Stimulated activated CD4-positive, alpha-beta T cell treated with anti-CD3 and anti-CD28 coated beads, Interleukin-4, amount 100 ng/mL, for 4 hours (primary cell): ENCODE results near the gene PKD1L1.
"Not testable (repeated sequence)": the region's sequence is repeated elsewhere in the genome, so short reads cannot be mapped to it uniquely, and the experiment has no call there.

Experiments
- DNase-seq, 2 experiments: peaks; one replicate each; pipeline ENCODE4 v3.0.0-alpha.2; 2020

Gene PKD1L1

DNA sequence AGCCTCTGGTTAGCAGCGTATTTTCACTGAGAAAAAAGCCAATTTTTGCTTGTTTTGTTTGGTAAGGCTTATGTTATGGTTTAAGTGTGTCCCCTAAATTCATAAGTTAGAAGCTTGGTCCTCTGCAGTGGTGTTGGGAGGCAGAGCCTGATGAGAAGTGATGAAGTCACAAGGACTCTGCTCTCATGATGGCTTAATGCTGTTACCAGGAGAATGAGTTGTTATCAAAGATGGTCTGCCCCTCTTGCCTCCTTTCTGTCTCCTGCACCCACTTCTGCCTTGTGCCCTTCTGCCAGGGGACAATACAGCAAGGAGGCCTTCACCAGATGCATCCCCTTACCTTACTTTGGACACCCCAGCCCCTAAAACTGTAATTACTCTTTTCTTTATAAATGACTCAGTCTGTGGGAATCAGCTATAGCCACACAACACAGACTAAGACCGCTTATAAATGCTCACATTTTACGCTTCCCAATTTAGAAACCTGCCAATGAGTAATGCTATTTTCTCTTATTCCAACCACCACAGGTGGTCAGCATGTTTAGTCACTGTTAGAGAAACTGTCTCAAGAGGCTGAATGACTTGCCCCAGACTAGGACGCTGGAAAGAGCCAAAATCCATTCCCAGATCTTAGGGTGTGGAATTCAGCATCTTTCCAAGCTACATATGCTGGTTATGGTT, 6.1 kb upstream of the PKD1L1 start:
- no peak for DNase-seq

DNA sequence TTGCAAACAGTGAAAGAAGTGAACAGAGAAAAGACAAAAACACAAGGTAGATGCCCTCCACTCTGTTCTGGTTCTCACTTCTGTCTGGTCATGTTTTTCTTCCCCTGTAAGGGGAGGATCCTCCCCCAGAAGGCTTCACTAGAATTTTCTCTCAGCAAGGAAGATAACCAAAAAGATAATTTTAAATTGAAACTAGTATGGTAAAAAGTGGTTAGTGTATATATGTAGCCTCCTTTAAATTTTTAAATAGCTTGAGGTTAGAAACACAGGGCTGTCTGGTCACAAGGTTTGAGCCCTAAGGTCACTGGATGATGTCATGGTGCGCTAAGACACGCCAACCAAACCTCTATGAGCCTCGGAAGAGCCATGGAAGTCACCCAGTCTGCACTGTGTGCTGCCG, 5.6 kb upstream of the PKD1L1 start:
- no peak for DNase-seq

DNA sequence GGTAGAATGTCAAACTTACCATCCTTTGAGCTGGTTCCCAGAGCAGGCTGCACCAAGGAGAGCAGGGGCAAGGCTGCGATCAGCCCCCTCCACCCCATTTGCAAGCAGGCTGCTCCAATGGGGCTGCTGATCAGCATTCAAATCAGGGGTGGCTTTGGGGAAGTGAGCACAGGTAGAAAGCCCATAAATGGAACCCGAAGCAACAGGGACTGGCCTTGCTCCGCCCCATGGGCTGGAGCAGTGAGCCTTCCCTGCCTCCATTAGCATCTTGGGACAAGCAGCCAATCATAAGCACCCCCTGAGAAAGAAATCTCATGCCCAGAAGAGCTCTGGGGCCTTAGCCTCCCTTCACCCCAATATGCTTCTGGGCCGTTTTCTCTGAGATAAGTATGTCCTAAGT, 4.0 kb upstream of the PKD1L1 start:
- no peak for DNase-seq

DNA sequence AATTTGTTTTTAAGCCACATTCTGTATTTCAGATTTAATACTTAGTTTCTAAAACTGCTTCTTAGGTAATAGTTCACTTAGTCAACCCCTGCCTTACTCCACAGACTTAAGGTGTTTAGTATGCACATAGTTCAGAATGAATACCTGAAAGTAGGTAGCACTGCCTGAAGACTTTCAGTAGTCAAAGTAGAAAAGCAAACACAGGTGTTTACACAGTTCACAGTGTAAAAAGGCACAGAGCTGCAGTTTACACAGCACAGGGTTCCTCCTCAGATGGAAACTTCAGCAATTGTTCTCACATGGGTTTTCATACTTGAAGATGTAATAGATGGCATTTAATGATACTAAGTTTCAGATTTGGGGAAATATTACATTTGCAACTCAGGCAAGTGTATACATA, 3.1 kb upstream of the PKD1L1 start:
- no peak for DNase-seq

DNA sequence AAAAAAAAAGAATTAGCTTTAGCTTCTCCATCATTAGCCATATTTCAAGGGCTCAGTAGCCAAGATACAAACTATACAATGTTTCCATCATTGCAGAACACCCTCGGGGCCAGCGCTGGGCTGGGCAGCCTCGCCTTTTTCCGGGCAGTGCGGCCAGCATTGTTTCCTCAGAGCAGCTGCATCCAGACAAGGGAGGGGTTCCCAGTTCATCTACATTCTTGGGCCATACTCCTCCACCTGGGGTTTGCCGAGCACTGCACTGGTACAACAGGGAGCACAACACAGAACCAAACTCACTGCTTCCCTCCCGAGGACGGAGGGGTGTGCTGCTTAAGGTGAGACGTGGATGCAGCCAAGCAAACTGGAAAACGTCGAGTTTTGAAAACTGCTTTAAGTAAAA, 2.4 kb upstream of the PKD1L1 start:
- DNase-seq = no peak

DNA sequence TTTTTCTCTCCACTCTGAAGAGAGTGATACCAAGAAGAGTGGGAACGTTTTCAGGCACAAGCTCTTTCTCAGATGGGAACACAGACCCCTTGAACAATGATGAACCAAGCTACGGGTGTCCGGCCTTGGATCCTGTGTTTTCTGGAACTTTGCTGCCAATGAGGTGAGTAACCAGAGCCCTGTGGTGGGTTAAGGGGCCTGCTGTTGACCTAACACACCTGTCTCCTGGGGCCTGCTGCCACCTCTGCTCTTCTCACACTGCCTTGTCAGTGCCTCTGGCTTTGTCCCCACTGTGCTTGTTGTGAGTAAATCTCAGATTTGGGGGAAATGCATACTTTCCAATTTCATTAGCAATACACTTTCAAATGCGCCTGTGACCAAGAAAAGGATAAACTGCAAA, 1.4 kb upstream of the PKD1L1 start:
- no peak for DNase-seq

DNA sequence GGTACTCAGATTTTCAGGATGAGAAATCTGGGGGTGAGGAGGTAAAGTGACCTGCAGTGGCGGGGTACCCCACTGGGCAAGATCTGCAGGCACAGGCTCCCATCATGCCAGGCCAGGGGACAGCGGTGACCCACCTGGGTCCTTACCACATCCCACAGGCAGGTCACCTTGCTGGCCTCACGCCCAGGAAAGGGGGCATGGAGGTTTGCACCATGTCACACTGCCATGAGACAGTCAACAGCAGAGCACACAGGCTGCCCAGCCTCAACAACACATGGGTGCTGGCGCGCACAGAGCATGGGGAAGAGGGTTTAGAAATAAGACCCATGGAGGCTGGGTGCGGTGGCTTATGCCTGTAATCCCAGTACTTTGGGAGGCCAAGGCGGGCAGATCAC, 914 bp downstream of the PKD1L1 start:
- DNase-seq = no peak

DNA sequence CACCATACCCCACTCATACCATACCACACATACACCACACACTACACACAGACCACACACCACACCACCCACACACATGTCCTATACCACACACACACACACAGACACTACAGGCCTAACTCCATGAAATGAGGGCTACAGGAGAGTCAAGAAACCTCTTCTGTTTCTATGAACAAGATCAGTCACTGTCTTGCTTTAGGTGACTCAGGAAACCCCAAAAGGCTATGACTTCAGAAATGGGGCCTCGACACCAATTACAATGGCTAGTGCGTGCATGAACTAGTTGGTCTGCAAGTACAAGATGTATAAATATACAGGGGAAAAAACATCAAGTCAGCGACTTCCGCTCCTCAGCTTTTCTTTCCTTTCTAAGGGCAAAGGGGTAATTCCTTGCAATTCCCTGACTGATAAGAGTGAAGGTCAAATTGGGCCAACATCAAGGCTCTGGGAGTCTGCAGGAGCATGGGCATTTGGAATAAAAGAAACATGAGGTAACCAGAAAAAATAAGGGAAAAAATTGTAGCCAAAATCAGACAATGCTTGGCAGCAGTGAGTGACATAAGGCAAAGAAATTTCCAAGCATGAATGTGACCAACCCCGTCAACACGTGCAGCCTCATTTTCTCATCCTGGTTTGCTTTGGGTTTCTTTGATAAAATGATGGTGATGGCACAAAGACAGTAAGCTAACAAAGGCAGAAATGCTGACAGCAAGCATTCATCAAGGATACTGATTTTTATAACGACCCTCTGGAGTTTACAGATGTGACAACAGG, 1.5 kb downstream of the PKD1L1 start:
- DNase-seq = no peak

DNA sequence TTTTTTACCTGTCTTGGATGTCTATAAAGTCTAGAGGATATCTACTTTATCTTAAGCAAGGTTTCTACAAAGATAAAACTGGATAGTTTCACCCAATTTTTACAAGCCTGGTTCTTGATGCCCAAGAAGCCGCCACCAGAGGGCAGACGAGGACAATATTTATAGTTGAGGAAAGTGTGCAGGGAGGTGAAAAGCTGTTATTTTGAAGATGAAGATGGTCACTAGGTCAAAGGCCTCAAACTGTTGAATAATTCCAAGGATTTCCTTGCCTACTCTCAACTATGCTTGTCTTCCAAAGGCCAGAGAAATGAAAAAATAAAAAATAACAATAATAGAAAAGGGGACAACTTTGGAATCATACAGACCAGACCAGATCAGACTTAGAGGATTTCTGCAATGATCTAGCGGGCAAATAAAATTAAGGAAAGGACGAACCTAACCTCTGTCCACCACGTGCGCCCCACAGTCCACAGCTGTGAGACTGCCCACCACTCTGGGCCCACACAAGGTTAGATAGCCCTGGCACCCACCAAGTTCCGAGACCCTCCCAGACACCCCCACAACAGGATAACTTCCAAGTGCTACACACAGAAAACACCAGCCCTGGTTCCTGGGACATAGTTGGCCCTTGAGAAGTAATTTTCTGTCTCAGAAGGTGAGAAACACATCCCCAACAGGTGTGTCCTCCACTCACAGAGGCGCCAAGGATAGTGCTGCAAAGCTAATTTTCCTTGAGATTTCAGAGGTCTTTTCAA, 2.8 kb downstream of the PKD1L1 start:
- peak; percentile 51 to 75 for DNase-seq

DNA sequence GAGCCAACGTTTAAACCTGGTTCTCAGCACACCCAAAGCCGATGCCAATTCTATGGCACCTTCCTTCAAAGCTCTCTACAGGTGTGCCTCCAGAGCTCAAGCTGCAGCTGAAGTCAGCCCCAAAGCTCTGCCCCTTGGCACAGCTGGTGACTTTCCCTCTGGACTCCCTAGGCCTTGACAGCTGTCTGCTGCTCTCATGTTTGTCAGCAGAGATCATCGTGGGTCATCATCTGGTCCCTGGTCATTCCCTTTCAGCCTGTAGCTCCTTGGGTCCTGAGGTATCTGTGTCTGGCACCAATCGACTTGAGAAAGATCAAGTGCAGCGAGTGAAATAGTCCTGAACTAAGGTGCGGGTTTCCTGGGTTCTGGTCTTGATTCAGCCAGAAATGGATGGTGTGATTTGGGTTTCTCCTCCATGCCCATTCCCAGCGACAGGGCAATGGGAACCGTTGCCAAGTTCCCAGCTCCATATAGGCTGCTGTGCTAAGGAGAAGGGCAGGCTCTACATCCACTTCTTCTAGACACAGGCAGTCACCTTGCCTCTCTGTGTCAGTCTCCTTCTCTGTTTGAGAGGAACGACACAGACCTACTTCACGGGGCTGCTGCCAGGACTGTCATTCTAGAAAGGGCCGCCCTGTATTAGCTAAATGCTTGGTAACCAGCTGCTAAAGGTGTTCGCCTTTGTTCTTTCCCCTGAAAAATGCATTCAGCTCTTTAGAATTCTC, 3.6 kb downstream of the PKD1L1 start:
- DNase-seq = no peak

DNA sequence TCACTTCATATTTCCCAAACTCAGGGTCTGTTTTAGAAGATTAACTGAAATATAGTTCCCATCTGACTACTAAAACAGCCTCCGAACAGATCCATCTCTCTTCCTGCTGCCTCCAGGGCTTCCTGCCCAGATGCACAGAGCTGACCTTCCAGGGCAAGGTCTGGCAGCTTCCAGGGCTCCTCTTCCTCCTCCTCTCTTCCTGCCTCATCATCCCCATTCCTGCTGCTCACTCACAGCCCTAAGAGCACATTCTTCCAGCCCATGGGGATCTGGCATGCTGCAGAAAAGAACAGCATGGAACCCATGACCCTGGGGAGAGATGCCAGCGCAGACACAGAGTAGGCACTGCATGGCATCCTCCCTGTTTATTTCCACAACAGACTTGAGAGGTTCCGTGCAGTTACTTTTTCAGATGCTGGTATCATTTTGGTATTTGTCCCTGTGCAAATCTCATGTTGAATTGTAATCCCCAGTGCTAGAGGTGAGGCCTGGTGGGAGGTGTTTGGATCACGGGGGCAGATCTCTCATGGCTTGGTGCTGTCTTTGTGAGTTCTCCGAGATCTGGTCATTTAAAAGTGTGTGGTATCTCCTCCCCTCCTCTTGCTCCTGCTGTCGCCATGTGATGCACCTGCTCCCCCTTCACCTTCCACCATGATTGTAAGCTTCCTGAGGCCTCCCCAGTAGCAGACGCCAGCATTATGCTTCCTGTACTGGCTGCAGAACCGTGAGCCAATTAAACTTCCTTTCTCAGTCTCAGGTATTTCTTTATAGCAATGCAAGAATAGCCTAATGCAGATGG, 4.4 kb downstream of the PKD1L1 start:
- DNase-seq = no peak

DNA sequence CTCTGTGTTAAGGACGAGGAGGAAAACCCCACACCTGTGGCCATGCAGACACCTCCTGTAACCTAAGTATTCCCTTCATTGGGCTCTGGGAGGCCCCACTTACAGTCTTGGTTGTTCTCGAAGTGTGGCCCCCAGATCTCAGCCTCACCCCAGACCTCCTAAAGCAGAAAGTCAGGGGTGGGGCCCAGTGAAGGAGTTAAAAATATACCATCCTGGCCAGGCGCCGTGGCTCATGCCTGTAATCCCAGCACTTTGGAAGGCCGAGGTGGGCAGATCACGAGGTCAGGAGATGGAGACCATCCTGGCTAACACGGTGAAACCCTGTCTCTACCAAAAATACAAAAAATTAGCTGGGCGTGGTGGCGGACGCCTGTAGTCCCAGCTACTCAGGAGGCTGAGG, 5.6 kb downstream of the PKD1L1 start:
- not testable (repeated sequence) for DNase-seq

DNA sequence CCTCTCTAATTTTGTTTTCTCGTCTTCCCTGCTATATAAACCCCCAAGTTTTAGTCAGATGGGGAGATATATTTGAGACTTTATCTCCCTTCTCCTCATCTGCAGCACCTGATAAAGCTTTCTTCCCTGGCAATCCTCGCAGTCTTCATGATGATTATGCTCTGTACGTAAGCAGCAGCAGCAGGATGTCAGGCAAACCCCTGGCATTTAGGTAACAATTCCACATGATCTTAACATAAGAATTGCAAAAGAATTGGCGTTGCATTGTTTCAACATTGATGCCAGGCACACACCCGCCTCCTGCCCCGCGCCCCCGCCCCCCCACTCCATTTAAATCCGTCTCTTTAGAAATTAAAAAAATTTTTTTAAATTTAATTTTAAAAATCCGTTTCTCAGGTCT, 6.1 kb downstream of the PKD1L1 start:
- no peak for DNase-seq

DNA sequence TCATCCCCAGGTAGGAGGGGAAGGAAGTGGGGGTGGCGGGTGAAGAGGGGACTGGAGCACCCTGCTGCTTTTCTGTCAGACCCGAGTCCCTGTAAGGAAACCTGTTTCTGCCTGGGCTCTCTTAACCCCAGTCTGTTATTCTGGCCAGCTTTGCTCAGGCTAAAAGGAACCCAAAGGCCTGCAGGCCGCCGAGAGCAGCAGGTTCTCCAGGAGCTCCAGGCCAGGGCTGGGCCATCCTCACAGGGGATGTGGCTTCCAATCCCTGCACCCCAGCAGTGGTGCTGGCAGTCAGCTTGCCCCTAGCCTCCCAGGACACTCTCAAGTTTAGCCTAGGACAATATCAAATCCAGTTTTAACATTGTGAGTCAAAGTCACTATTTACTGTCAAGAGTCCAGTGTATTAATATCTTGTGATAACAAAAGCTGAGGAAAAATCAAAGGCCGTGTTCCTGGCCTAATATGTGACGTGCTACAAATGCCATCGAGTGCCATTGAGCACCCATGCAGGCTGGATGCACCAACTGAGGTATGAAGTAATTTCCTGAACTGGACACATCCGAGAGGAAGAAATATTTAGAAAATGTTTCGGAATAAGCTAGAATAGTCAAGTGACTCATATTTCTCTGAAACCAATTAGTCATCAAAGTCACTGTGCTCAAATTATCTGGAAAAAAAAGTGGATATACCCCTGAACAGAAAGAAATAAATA, 7.0 kb downstream of the PKD1L1 start:
- DNase-seq = no peak

DNA sequence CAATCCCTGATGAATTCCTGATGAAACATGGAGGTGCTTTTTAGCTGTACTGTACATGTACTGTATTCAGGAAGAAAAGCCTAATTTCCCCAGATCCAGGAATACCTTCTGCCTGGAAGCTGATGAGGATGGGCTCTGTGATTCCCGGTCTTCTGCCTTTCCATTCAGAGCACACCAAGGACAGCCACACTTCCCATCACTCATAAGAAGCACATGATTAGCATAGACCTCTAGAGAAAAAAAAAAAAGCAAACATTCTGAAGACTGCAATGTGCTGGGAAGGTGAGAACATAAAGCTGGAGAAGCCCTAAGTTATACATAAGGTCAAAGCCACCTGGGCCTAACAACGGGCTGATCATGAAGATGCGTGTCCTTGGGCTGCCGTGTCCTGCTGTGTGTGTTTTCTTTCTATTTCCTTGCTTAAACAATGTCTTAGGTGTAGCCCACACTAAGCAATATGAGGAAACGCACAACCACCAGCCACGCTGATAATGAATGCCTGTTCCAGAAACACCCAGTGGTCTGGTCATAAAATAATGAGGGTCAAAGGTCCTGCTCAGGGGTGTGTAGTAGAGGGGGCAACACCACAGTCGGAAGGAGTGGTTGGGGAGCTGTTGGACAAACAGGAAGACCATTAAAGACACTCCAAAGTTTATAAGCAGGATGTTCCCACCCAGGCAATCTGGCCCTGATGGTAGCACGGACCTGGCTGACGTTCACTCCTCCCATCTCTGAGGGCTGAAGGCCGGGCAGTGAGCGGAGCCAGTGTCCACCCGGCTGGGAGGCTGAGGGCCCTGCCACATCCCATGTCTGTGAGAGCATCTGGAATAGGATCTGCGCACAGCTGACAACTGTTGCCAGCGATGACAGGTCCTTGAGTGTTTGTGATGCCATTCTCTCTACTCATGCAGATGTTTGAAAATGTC, 7.9 kb downstream of the PKD1L1 start:
- no peak for DNase-seq

DNA sequence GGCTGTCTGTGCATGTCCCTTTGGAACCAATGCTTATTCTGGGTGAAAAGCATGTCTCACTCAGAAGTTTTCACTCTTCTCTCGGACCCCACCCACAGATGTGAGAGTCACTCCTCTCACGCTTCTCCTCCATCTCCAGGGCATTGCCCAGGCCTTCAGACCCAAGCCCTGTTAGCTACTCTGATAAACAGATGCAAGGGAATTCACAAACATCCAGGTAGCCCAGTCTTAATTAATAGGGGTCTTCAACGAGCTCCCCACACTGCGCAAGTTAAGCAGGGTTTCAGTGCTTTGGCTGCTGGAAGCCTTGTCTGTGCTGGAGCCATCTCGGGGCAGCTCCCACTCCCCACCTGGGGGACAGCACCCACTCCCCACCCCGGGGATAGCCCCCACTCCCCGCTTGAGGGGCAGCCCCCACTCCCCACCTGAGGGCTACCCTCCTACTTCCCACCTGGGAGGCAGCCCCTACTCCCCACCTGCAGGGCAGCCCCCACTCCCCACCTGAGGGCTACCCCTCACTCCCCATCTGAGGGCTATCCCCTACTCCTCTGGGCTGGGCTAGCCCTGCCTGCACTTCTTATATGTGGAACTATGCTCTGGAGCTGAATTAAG, 8.7 kb downstream of the PKD1L1 start:
- DNase-seq = no peak

DNA sequence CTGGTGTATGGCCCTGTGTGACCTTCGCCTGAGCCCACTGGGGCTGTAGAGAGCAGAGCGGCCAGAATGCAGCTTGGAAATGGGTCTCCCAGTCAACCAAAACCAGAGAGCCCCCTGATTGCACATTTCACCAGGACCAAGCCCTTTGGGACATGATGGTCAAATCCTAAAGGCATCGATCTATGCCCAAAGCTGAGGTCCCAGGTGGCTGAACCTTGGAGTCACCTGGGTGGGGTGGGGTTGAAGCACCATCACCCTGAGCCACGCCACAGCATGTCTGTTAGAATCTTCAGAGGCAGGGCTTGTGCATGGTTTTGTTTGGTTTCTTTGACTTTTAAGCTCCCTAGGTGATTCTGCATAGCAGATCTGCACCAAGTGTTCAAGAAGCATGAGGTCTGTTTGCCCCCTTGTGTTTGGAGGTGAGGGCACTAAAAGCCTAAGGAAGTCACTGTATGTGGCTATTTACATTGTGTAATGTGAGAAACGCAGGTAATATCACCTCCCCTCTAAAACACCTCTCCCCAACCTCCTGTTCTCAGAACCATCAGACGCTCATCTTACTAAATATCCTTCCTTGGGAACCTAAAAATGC, 9.6 kb downstream of the PKD1L1 start:
- DNase-seq = no peak

DNA sequence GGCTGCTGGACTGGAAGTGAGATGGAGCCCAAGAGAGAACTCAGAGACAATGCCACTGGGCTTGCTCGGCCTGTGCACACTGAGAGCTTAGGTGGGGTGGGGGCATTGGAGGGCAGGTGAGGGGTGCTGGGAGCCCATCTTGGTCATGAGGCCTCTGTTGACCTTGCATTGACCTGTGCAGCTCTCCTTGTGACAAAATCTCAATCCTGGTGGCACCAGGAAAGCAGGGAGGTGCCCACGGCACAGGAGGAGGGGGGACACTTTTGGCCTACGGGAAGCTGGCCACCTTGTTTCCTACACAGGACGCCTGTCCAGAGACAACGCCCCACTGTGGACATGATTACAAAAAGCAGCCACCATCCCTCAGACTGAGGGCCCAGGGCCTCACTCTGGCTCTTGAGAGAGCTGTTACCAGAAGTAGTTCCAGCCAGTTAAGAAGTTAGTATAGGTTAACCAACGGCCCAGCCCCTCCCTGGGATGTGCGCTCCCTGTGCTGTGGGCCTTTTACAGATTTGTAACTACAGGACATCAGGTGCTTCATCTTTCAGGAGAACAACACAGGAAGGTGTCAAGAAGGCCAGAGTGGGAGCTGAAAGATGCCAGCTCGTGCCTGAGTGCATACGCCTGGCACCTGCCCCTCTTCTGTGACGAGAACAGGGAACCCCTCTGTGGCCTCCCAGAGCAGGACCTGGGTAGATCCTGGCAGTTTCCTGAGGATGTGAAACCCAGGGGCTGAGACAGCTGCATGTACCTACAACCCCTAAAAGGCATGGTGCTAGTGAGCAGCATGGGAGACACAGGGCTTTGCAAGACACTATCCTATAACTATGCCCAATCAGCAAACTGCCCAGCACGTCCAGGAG, 10.3 kb downstream of the PKD1L1 start:
- DNase-seq = no peak
